Lower lobe of right lung (tissue), 2 donors: ENCODE results near the gene DNAJC18. TPM values are rescaled to one million over a fixed set of nuclear protein-coding genes. Genes with fewer than 3 reads are reported as not detected.

Experiments
- ATAC-seq, 2 donors: fragments of 200-7000 bp; cut with Tn5 transposase; one replicate each; pipeline ENCODE4 v1.9.1; 2020 to 2022; ENCODE audit warnings: mild to moderate bottlenecking in 2 of 2, moderate library complexity in 2 of 2
- DNase-seq: peaks from one replicate; pipeline ENCODE4 v3.0.0-alpha.2; 2020
- H3K27ac ChIP-seq: fragments of 200-600 bp; one replicate; pipeline ENCODE4 v1.8.0; 2022
- H3K27me3 ChIP-seq: fragments of 200-600 bp; one replicate; pipeline ENCODE4 v1.8.0; 2022; ENCODE audit warnings: low read depth
- H3K36me3 ChIP-seq: fragments of 200-600 bp; one replicate; pipeline ENCODE4 v1.8.0; 2022; ENCODE audit warnings: mild to moderate bottlenecking
- H3K4me1 ChIP-seq: fragments of 200-600 bp; one replicate; pipeline ENCODE4 v1.8.0; 2022
- H3K4me3 ChIP-seq: fragments of 200-600 bp; one replicate; pipeline ENCODE4 v1.8.0; 2022; ENCODE audit warnings: mild to moderate bottlenecking
- H3K9me3 ChIP-seq: fragments of 200-600 bp; one replicate; pipeline ENCODE4 v1.8.0; 2022
- intact Hi-C: fragments of 100-400 bp; cut with DNase I; formaldehyde crosslinking; loops from one replicate; pipeline ENCODE4 v1.11.0; 2022
- total RNA-seq: library from RNA; stranded (reverse); fragmentation: NEBNext Ultra II Directional; extraction: Animal tissue kit (Norgen Biotek cat#: 25700); gene quantifications from one replicate; pipeline ENCODE4 v1.2.1, GENCODE V29; 2021
- TF ChIP-seq, protein P1 (sequence below): fragments of 200-600 bp; IDR thresholded peaks from one replicate; pipeline ENCODE4 v1.8.0; 2022; ENCODE audit warnings: antibody characterized with exemption, mild to moderate bottlenecking
- donor health status: DM: no; HTN: yes; CAD: no; lungs with severe emphysema.

Gene DNAJC18
- total RNA-seq, 1 donor from 2014 or later = 10.0 TPM

DNA sequence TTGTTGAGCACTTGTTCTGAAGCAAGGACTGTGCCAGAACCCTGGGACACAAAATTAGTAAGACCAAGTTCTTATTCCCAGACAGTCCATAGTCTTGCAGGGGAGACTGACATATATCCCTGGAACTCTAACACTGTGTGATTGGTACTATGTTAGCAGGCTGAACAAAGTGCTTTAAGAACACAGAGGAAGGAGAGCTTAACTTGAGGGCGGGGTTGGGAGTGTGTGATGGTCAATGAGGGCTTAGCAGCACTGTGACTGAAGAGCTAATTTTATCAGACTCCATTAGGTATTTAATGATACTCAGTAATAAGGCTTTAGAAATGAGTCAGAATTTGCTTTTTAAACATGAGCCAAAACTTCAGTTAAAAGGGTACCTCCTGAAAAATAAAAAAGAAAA lies 20.5 kb downstream of the DNAJC18 start:
- ATAC-seq = no peak

DNA sequence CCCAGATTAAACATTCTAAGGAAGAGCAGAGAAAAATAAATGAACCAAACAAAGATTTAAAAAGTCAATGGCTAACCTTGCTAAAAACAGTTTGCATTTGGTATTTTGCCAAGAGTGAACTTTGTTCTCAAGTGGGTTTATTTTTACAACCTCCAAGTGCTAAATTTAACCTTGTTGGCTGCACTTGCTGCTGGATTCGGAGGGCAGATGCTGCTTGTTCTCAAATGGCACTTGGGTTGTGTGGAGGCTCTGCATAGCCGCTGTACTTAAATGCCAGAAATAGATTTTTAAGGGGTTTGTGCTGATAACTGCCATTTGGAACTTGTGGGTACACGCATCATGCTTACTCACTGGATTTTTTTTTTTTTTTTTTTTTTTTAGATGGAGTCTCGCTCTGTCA lies 22.1 kb downstream of the DNAJC18 start:
- no peak overlapping the region for H3K27ac ChIP-seq
- H3K9me3 ChIP-seq = no peaks in the 10 kb centered on the region
- TF ChIP-seq, protein P1, sequence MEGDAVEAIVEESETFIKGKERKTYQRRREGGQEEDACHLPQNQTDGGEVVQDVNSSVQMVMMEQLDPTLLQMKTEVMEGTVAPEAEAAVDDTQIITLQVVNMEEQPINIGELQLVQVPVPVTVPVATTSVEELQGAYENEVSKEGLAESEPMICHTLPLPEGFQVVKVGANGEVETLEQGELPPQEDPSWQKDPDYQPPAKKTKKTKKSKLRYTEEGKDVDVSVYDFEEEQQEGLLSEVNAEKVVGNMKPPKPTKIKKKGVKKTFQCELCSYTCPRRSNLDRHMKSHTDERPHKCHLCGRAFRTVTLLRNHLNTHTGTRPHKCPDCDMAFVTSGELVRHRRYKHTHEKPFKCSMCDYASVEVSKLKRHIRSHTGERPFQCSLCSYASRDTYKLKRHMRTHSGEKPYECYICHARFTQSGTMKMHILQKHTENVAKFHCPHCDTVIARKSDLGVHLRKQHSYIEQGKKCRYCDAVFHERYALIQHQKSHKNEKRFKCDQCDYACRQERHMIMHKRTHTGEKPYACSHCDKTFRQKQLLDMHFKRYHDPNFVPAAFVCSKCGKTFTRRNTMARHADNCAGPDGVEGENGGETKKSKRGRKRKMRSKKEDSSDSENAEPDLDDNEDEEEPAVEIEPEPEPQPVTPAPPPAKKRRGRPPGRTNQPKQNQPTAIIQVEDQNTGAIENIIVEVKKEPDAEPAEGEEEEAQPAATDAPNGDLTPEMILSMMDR = no peak
- intact Hi-C loops = no loop called here
- H3K27me3 ChIP-seq = no peaks in the 10 kb centered on the region
- ATAC-seq (peak; percentile 34 to 62), DNase-seq (no peak)
- H3K4me3 ChIP-seq = no peak overlapping the region
- peaks cover 32% of the 10 kb centered on the region for H3K4me1 ChIP-seq
- H3K36me3 ChIP-seq = peaks cover 32% of the 10 kb centered on the region

More for the DNA sequence above, 20.5 kb downstream of the DNAJC18 start:
- no peak overlapping the region for H3K27ac ChIP-seq
- TF ChIP-seq, protein P1 = no peak
- H3K9me3 ChIP-seq = no peaks in the 10 kb centered on the region
- no peak overlapping the region for H3K4me3 ChIP-seq
- H3K4me1 ChIP-seq = peaks cover 32% of the 10 kb centered on the region
- H3K27me3 ChIP-seq = no peaks in the 10 kb centered on the region
- peaks cover 24% of the 10 kb centered on the region for H3K36me3 ChIP-seq
- intact Hi-C loops = no loop called here
- no peak for DNase-seq

DNA sequence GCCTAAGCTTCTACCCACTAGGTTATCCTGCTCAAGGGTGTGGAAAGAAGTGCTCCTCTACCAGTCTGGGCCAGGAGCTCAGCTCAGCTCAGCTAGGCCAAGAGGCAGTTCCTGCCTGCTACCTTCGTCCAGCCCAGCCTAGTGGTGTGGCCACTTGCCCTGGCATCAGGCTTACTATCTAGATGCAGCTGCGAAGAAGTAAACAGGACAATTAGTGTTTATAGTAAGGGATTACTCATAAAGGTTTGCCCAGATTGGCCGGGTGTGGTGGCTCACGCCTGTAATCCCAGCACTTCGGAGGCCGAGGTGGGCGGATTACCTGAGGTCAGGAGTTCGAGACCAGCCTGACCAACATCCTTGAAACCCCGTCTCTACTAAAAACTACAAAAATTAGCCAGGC lies 22.7 kb downstream of the DNAJC18 start:
- ATAC-seq = no peak

DNA sequence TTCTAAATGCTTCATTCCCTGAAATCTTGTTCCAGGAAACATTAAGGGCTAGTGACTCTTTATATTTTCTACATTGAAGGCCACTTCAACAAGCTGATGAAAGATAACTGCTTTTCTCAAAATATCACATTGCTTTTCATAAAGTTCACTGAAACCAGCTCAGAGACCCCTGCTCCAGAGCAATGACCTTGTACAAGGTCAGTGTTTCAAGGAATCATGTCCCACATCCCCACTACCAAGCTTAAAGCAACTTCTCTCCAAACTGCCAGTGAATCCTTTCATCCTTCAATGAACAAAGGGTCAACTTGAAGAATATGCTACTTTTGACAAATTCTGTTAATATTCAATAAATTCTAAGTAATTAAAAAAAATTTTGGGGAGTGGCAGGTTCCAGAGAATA lies 23.5 kb downstream of the DNAJC18 start:
- peaks cover 25% of the 10 kb centered on the region for H3K36me3 ChIP-seq

More for the DNA sequence above, 22.7 kb downstream of the DNAJC18 start:
- no peaks in the 10 kb centered on the region for H3K27me3 ChIP-seq
- peaks cover 29% of the 10 kb centered on the region for H3K36me3 ChIP-seq
- H3K4me1 ChIP-seq = peaks cover 32% of the 10 kb centered on the region
- no peak for DNase-seq
- no peak overlapping the region for H3K4me3 ChIP-seq
- no peak overlapping the region for H3K27ac ChIP-seq
- TF ChIP-seq, protein P1 = no peak
- no peaks in the 10 kb centered on the region for H3K9me3 ChIP-seq
- intact Hi-C loops = no loop called here

DNA sequence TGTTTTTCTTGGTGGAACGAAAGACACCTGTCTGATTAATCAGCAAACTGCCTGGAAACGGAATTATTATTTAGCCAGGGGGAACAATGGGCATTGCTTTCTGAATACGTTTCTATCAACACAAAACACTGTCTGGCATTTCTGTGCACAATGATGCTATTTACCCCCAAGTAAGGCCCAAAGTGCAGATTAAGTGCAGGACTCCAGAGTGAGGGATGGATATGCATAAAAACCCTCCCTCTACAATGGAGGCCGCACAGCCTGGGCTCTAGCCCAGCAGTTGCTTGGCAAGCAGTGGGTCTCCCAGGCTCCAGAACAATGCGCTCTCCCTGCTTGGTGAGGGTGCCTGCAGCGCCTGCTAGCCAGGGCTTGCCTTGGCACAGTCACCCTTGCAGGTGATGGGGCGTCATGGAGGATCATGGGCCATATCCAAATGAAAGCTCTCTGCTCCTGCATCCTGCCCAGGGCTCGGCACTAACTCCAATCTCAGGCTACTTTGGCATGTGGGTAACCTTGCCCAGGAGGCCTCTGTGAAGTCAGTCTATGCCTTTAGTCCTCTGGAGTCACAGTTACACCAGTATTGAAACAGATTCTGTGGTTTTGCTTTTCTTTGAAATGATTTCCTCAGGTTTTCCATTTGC lies 24.0 kb downstream of the DNAJC18 start:
- peaks cover 32% of the 10 kb centered on the region for H3K4me1 ChIP-seq
- ATAC-seq = peak in 1 of 2 donors; percentile 16
- intact Hi-C loops = no loop called here
- peaks cover 25% of the 10 kb centered on the region for H3K36me3 ChIP-seq
- H3K9me3 ChIP-seq = no peaks in the 10 kb centered on the region
- no peaks in the 10 kb centered on the region for H3K27me3 ChIP-seq
- TF ChIP-seq, protein P1 = no peak
- no peak overlapping the region for H3K4me3 ChIP-seq
- DNase-seq = no peak
- no peak overlapping the region for H3K27ac ChIP-seq

More for the DNA sequence above, 23.5 kb downstream of the DNAJC18 start:
- DNase-seq (no peak), ATAC-seq (no peak)
- Histone ChIP-seq H3K27me3 (no peaks in the 10 kb centered on the region), H3K9me3 (no peaks in the 10 kb centered on the region), H3K4me3 (no peak overlapping the region), H3K27ac (no peak overlapping the region), H3K4me1 (peaks cover 32% of the 10 kb centered on the region)
- TF ChIP-seq, protein P1 = no peak
- intact Hi-C loops = no loop called here
